HEK293 (cell line): ENCODE measurements around the gene SUPT20HL2.
"Not testable (repeated sequence)": the region's sequence is repeated elsewhere in the genome, so short reads cannot be mapped to it uniquely, and the experiment has no call there.

Experiments
- CTCF ChIA-PET: fragments of 350-600 bp; formaldehyde crosslinking; extraction: SDS; loops from one replicate; lab custom pipeline; 2021; ENCODE audit warnings: antibody characterized with exemption; lab: Yijun Ruan, JAX
- POLR2A ChIA-PET: fragments of 300-600 bp; formaldehyde crosslinking; extraction: SDS; loops from one replicate; lab custom pipeline; 2020; ENCODE audit warnings: antibody characterized with exemption, inconsistent platforms; lab: Yijun Ruan, JAX
- H3K27ac ChIP-seq: fragments of 200-500 bp; sonication (Bioruptor generic); 2 replicates; pipeline ENCODE4 v1.5.1; 2014; ENCODE audit warnings: low read depth, low read length, control low read depth, inconsistent platforms; ENCODE audit errors: extremely low read depth
- H3K36me3 ChIP-seq, 2 experiments: fragments of 200-500 bp in 1 of 2; sonication (Bioruptor generic) in 1 of 2; 1 replicate in 1 of 2; 2 replicates in 1 of 2; pipeline ENCODE4 v1.5.1; 2014 to 2017; ENCODE audit warnings: inconsistent platforms in 2 of 2, low read length in 2 of 2; ENCODE audit not compliant: control insufficient read depth in 2 of 2, insufficient read depth in 1 of 2
- H3K4me1 ChIP-seq: fragments of 200-500 bp; sonication (Bioruptor generic); 2 replicates; pipeline ENCODE4 v1.5.1; 2014; ENCODE audit warnings: mild to moderate bottlenecking, low read length, inconsistent platforms; ENCODE audit not compliant: control insufficient read depth, insufficient read depth
- H3K4me3 ChIP-seq: 2 replicates; pipeline ENCODE4 v1.5.1; 2011; ENCODE audit warnings: low read depth, mild to moderate bottlenecking, control low read depth, low read length, moderate library complexity
- H3K9me3 ChIP-seq: fragments of 200-500 bp; sonication (Bioruptor generic); 2 replicates; pipeline ENCODE4 v1.5.1; 2014; ENCODE audit warnings: low read depth, low read length, inconsistent platforms; ENCODE audit not compliant: control insufficient read depth, insufficient read depth
- CTCF ChIP-seq: fragments of 450-650 bp; formaldehyde crosslinking; IDR thresholded peaks from 2 replicates; pipeline ENCODE4 v1.5.1; 2016; ENCODE audit warnings: missing biosample characterization, missing genetic modification characterization
- GLI2 ChIP-seq: fragments of 450-650 bp; formaldehyde crosslinking; IDR thresholded peaks from 2 replicates; pipeline ENCODE4; 2017; ENCODE audit warnings: missing biosample characterization, missing genetic modification characterization, low read depth, borderline replicate concordance
- SALL2 ChIP-seq: fragments of 450-650 bp; formaldehyde crosslinking; IDR thresholded peaks from 2 replicates; pipeline ENCODE4 v1.5.0; 2017; ENCODE audit warnings: missing biosample characterization, mild to moderate bottlenecking, missing genetic modification characterization, borderline replicate concordance
- SETDB1 ChIP-seq: IDR thresholded peaks from one replicate; pipeline ENCODE4 v1.6.1; 2017; ENCODE audit warnings: mild to moderate bottlenecking, low read length, moderate library complexity, mixed read lengths; ENCODE audit not compliant: insufficient read length
- ZBTB10 ChIP-seq: fragments of 450-650 bp; formaldehyde crosslinking; IDR thresholded peaks from 2 replicates; pipeline ENCODE4 v1.5.1; 2016; ENCODE audit warnings: missing biosample characterization, missing genetic modification characterization
- ZNF121 ChIP-seq: fragments of 450-650 bp; formaldehyde crosslinking; IDR thresholded peaks from 2 replicates; pipeline ENCODE4 v1.5.1; 2016; ENCODE audit warnings: missing biosample characterization, missing genetic modification characterization
- ZNF169 ChIP-seq: fragments of 450-650 bp; formaldehyde crosslinking; IDR thresholded peaks from 2 replicates; pipeline ENCODE4 v1.5.1; 2016; ENCODE audit warnings: missing biosample characterization, missing genetic modification characterization
- ZNF211 ChIP-seq: fragments of 450-650 bp; formaldehyde crosslinking; IDR thresholded peaks from 2 replicates; pipeline ENCODE4 v1.5.1; 2016; ENCODE audit warnings: low read depth, missing biosample characterization, missing genetic modification characterization
- ZNF223 ChIP-seq: fragments of 450-650 bp; formaldehyde crosslinking; IDR thresholded peaks from 2 replicates; pipeline ENCODE4 v1.5.1; 2016; ENCODE audit warnings: missing biosample characterization, missing genetic modification characterization
- ZNF239 ChIP-seq: fragments of 450-650 bp; formaldehyde crosslinking; IDR thresholded peaks from 2 replicates; pipeline ENCODE4 v1.5.1; 2016; ENCODE audit warnings: missing biosample characterization, missing genetic modification characterization
- ZNF302 ChIP-seq: fragments of 450-650 bp; formaldehyde crosslinking; IDR thresholded peaks from 2 replicates; pipeline ENCODE4 v1.5.1; 2016; ENCODE audit warnings: missing biosample characterization, missing genetic modification characterization, low read depth
- ZNF37A ChIP-seq: fragments of 450-650 bp; IDR thresholded peaks from 2 replicates; pipeline ENCODE4 v1.5.1; 2018; ENCODE audit warnings: missing biosample characterization, missing genetic modification characterization
- ZNF473 ChIP-seq: fragments of 450-650 bp; formaldehyde crosslinking; IDR thresholded peaks from 2 replicates; pipeline ENCODE4 v1.5.1; 2017; ENCODE audit warnings: missing biosample characterization, missing genetic modification characterization
- ZNF514 ChIP-seq: fragments of 450-650 bp; formaldehyde crosslinking; IDR thresholded peaks from 2 replicates; pipeline ENCODE4 v1.5.1; 2016; ENCODE audit warnings: missing biosample characterization, missing genetic modification characterization
- ZNF529 ChIP-seq: fragments of 450-650 bp; formaldehyde crosslinking; IDR thresholded peaks from 2 replicates; pipeline ENCODE4 v1.5.1; 2017; ENCODE audit warnings: missing genetic modification characterization, missing biosample characterization; ENCODE audit not compliant: insufficient replicate concordance
- ZNF610 ChIP-seq: fragments of 450-650 bp; formaldehyde crosslinking; IDR thresholded peaks from 2 replicates; pipeline ENCODE4 v1.5.1; 2016; ENCODE audit warnings: missing biosample characterization, missing genetic modification characterization, borderline replicate concordance
- ZNF626 ChIP-seq: fragments of 450-650 bp; sonication (Bioruptor Pico); formaldehyde crosslinking; IDR thresholded peaks from 2 replicates; pipeline ENCODE4 v1.5.1; 2018; ENCODE audit warnings: missing biosample characterization, missing genetic modification characterization, inconsistent platforms
- ZNF677 ChIP-seq: fragments of 450-650 bp; IDR thresholded peaks from 2 replicates; pipeline ENCODE4 v1.5.0; 2018; ENCODE audit warnings: missing biosample characterization, mild to moderate bottlenecking, missing genetic modification characterization, moderate library complexity
- ZNF830 ChIP-seq: fragments of 450-650 bp; IDR thresholded peaks from 2 replicates; pipeline ENCODE4 v1.5.0; 2018; ENCODE audit warnings: missing biosample characterization, missing genetic modification characterization, low read depth, mild to moderate bottlenecking, moderate library complexity
- ZSCAN16 ChIP-seq: fragments of 450-650 bp; formaldehyde crosslinking; IDR thresholded peaks from 2 replicates; pipeline ENCODE4 v1.5.1; 2016; ENCODE audit warnings: missing biosample characterization, missing genetic modification characterization

Gene SUPT20HL2

GRCh38 chrX:24316111-24316510 is 2.2 kb upstream of the SUPT20HL2 start:
- Histone ChIP-seq H3K9me3 (no peaks in the 10 kb centered on the region), H3K4me1 (peaks cover 2% of the 10 kb centered on the region; the same call in 1 of the 2 replicates), H3K27ac (no peak overlapping the region), H3K36me3 (no peaks in the 10 kb centered on the region), H3K4me3 (no peak overlapping the region)
- CTCF ChIA-PET: interaction anchor here (0.6 to 1.5 kb wide), 2 partner anchors 53 to 183 kb away, joined by 4 read pairs; no protein-coding TSS in a partner anchor
- TF ChIP-seq SALL2 (no peak), ZNF514 (tag by site-specific recombination) (no peak), ZNF529 (tag by site-specific recombination) (no peak), ZNF473 (tag by site-specific recombination) (no peak), ZNF169 (tag by site-specific recombination) (no peak), CTCF (no peak), SETDB1 (no peak), ZNF239 (no peak), ZNF121 (no peak), ZNF610 (tag by site-specific recombination) (no peak), ZSCAN16 (no peak), ZNF302 (tag by site-specific recombination) (no peak), GLI2 (no peak), ZNF626 (tag by site-specific recombination) (no peak), ZNF677 (no peak), ZNF223 (tag by site-specific recombination) (no peak), ZNF830 (no peak), ZBTB10 (no peak), ZNF37A (no peak), ZNF211 (tag by site-specific recombination) (no peak)
- POLR2A ChIA-PET: no interaction called here

- CTCF ChIA-PET, H3K4me3 ChIP-seq, H3K36me3 ChIP-seq, POLR2A ChIA-PET, H3K4me1 ChIP-seq, H3K9me3 ChIP-seq, H3K27ac ChIP-seq: not testable (repeated sequence)
Measured at GRCh38 chrX:24312249-24312607, 1.6 kb downstream of the SUPT20HL2 start.

- POLR2A ChIA-PET, CTCF ChIA-PET, H3K27ac ChIP-seq: not testable (repeated sequence)
Measured at GRCh38 chrX:24311507-24312248, 2.2 kb downstream of the SUPT20HL2 start.

GRCh38 chrX:24310916-24311315 is 3.0 kb downstream of the SUPT20HL2 start:
- POLR2A ChIA-PET: not testable (repeated sequence)

More at GRCh38 chrX:24311507-24312248, 2.2 kb downstream of the SUPT20HL2 start:
- H3K36me3 ChIP-seq, H3K4me1 ChIP-seq, H3K4me3 ChIP-seq, H3K9me3 ChIP-seq: not testable (repeated sequence)

More at GRCh38 chrX:24310916-24311315, 3.0 kb downstream of the SUPT20HL2 start:
- H3K4me1 ChIP-seq, H3K9me3 ChIP-seq, H3K36me3 ChIP-seq, CTCF ChIA-PET, H3K4me3 ChIP-seq, H3K27ac ChIP-seq: not testable (repeated sequence)
